Raji (cell line): ENCODE data around the gene CLDN3.
A peak's percentile ranks its signal among the peaks of the same experiment; 100 is the strongest.

Experiments used
- POLR2A ChIP-seq: IDR thresholded peaks from 2 replicates; pipeline ENCODE4 v1.6.1; 2011; ENCODE audit warnings: low read depth, low read length, control low read depth; ENCODE audit not compliant: insufficient read depth

CLDN3 gene

DNA sequence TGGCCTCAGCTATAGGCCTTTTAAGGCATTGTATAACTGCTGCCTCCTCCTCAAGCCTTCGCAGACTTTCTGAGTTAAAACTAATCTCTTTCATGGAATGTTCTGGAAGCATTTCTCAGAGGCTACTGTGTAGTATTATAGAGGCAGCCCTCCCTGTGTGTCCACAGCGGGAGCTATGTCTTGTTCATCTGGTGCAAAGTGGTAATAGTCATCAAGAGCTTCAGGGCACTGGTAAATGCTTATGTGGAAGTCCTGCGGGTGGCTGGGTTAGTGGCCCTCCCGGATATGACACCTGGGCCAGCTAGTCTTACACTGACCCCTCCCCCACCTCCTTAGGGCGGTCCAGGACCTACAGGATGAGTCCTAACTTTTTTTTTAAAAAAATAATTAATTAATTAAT is 29.3 kb downstream of the CLDN3 start:
- TF ChIP-seq POLR2A, result no peak

DNA sequence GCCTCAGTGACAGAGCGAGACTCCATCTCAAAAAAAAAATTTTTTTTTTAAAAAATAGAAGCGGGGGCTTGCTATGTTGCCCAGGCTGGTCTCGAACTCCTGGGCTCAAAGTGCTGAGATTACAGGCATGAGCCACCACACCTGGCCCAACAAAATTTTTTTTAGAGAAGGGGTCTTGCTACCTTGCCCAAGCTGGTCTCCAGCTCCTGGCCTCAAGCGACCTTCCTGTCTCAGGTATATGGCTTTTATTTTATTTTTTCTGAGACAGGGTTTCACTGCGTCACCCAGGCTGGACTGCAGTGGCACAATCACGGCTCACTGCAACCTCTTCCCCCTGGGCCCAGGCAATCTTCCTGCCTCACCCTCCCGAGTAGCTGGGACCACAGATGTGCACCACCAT is 29.9 kb downstream of the CLDN3 start:
- no peak for TF ChIP-seq POLR2A

DNA sequence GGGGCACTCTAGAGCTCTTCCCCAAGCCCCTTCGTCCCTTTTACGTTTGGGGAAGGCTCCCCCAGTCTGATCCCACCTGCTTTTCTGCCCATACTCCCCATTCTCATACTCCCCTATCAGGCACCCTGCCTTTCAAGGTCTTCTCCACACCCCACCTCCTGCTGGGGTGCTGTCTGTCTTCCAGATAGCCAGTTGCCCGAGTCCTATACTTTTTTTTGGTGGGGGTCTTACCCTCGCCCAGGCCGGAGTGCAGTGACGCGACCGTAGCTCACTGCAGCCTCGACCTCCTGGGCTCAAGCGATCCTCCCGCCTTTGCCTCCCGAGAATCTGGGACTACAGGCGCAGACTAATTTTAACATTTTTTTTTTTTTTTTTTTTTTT is 30.7 kb downstream of the CLDN3 start:
- TF ChIP-seq POLR2A, result no peak

DNA sequence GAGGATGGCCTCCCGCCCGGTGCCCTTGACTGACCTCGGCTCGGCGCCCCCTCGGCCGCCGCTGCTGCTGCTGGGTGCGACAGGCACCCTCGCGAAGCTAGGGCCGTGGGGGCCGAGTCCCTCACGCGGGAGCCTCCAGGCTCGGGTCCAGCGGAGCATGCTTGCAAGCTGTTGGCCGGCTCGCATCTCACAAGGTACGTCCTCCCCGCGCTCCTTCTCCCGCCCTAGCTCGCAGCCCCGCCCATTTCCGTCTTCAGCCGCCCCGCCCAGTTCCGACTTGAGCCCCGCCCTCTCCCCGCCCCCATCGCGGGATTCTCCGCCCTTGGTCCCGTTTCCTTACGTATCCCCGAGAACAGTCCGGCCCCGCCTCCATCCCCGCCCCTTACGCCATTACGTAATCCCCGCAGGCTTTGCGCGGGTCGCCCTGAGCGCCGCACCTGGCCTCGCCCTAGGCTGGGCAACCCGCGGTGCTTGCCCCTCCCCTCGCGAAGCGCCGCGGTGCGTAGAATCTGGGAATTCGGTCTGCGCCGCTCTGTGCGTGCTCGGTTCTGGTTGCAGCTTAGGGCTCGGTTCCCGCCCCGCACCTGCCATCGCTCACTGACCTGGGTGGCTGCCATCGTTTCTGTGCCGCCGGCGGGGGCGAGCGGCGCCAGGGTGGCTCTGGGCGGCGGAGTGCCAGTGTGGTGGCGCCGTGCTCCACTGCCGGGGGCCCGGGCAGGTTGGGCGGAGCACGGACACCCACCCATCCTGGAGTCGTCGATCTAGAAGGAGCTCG is 31.3 kb downstream of the CLDN3 start, which contains the start of gene ABHD11:
Gene ABHD11, minus strand, starts transcription at position 191 of the 775 bp plus-strand sequence. Its CDS starts 32 bp downstream, at position 159.
- TF ChIP-seq POLR2A, result peak; percentile 79

DNA sequence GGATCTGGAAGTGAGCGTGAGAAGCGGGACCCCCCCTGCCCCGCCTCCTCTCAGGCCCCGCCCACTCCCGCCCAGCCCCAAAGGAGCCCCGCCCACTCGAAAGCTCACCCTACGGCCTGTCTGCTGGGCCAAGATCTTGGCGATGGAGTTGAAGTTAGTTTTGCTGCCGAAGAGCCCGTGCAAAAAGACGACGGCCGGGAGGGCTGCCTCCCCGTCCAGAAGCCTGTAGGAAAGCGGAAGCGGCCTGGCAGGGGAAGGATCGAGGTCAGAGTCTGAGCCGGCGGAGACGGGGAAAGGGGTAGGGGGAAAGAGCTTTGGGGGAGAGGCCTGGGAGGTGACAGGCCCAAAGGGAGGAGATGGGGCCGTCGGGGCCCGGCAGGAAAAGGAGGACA is 31.9 kb downstream of the CLDN3 start:
- TF ChIP-seq POLR2A, result no peak

DNA sequence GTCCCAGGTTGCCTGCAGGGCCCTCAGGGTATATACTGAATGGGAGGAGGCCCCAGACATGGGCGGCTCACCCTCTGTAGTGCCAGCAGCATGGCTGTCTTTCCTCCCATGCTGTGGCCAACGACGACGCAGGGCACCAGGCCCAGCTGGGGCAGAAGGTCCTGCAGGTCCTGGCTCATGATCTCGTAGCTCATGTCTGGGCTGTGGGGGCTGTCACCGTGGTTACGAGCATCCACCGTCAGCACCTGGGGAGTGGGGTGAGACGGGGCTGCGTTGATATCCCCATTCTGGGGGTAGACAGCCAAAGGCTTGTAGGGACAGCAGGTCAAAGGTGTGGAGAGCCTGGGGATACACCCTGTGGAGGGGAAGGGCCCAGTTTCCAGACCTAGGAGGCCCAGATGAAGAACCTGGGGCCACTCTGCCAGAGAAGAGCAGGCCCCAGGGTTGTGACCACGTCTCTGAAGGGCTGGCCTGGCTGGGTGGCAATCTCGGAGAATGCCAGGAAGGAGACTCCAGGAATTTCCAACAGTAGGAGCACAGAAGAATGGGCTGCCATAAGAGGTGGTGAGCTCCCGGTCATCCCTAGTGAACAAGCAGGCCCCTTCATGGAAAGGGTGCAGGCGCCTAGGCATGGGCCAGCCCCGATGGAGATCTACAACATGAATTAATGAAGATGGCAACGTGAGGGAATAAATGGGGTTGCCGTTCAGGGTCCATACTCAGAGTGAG is 32.4 kb downstream of the CLDN3 start:
- TF ChIP-seq POLR2A, result no peak

DNA sequence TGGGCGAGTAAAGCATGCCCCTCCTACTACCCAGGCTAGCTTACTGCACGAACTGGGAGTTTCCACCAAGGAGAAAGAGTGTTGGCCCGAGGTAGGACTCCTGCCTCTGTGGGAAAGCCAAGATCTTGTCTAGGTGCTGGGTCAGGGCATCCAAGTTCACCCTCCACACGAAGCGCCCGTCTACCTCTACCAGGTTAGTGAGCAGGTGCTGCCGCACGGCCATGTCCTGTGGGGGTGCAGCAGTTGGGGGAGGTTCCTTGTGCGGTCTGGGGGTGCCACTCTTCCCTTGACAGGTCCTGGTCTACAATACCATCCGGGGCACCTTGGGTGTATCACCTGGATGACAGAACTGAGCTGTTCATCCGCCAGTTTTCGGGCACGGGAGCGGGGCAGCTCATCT is 33.2 kb downstream of the CLDN3 start:
- no peak for TF ChIP-seq POLR2A

DNA sequence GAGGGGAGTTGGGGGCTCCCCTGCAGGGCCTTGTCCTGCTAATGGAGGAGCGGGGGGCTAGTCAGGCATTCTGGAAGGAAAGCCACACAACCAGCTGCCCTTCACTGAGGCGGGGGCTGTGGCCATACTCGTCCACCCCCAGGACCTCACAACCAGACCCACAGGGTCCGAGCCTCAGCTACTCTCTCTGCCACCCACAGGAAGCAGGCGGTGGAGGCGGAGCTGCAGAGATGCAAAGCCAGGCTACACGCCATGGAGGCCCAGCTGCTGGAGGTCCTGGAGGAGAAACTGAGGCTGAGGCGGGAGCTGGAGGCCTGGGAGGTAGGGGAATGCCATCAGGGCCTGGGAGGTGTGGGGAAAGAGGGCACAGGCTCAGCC is 34.6 kb downstream of the CLDN3 start:
- TF ChIP-seq POLR2A, result no peak

DNA sequence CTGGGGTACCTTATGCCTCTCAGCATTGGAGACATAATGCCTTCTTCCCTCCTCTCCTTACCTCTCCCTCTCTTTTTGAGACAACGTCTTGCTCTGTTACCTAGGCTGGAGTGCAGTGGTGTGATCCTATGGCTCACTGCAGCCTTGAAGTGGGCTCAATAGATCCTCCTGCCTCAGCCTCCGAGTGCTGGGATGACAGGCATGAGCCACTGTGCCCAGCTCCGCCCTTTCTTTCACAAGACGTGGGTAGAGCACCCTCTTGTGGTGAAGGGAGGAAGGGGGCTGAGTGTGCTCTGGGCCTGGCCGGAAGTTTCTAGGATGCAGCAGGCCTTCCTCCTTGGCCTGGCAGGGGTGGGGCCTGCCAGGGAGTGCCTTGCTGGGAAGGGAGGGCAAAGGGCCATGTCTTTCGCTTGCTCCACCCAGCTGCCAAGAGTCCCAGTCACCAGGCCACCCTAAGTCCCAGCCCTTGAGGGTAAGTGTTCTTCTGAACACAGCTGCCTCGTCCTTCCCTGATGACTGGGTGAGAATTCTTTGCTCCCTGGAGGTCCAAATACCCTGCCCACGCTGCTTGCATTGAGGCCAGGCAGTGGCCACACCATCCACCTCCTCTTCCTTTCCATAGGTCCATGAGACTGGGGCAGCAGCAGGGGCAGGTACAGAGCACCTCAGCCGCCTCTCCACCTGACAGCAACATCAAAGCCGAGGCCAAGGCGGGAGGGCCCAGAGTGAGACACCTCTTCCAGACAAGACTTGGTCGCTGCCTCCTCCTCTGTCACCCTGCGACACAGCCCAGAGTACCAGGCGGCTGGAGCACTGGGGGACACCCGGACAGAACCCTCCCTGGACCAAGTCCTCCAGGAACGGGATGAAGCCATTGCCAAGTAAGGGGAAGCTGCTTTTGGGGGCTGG is 35.2 kb downstream of the CLDN3 start:
- TF ChIP-seq POLR2A, result peak; percentile 50

DNA sequence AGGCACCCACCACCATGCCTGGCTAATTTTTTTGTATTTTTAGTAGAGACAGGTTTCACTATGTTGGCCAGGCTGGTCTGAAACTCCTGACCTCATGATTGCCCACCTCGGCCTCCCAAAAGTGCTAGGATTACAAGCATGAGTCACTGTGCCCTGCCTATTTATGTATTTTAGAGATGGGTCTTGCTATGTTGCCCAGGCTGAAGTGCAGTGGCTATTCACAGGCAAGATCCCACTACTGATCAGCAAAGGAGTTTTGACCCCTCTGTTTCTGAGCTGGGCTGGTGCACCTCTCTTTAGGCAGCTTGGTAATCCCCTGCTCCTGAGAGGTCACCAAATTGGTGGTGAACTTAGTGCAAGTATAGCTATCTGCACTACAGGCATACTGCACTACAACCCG is 37.7 kb downstream of the CLDN3 start:
- no peak for TF ChIP-seq POLR2A

DNA sequence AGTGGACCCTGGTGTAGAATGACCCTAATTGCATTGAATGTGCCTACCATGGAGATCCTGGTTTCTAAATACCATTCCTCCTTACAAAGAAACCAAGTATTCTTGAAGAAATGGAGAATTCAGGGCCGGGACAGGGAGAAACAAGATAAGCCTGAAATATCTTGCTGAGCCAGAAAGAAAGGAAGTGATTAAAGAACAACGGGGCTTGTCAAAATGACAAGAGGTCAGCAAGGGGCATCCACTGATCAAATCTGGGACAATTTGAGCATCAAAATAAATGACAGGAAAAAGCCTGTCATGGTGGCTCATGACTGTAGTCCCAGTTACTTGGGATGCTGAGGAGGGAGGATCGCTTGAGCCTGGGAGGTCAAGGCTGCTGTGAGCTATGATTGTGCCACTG is 39.6 kb downstream of the CLDN3 start:
- no peak for TF ChIP-seq POLR2A

DNA sequence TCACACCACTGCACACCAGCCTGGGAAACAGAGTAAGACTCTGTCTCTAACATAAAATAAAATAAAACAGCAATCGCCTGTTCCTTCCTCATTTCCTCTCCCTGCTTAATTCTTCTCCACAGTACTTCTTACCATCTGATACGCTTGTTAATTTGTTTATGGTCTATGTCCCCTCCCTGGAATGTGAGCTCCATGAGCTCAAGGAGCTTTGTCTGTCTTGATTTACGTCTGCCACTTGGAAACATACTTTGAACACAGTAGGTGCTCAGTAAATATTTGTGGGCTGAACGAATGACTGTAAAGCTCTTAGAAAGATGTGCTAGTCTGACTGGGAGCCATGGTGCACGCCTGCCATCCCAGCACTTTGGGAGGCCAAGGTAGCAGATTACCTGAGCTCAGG is 41.5 kb downstream of the CLDN3 start:
- no peak for TF ChIP-seq POLR2A

DNA sequence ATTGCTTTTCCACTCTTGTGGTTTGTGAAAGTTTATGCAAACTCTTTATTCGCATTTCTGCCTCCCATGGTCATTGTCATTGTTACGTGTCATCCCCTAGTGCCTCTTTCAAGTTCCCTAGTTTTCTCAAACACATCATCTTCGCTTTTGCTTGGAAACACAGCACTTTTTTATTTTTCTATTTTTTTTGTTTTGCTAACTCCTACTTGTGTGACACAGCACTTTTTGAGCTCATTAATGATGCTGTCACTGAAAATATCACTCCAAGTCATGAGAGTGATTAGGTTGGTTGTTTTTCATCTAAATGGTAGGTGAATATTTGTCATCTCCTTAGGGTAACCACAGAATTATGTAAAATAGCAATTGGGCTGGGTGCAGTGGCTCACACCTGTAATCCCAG is 42.1 kb downstream of the CLDN3 start:
- no peak for TF ChIP-seq POLR2A

DNA sequence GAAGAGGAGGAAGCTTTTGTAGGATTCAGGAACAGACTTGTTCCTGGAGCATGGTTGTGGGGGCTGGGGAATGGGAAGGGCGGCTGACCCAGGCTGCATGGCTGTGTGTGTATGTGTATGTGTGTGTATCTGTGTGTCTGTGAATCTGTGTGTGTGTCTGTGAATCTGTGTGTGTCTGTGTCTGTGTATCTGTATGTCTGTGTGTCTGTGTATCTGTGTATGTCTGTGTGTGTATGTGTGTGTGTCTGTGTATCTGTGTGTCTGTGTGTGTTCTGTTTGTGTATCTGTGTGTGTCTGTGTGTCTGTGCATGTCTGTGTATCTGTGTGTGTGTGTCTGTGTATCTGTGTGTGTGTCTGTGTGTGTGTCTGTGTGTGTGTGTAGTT is 44.0 kb downstream of the CLDN3 start:
- no peak for TF ChIP-seq POLR2A

DNA sequence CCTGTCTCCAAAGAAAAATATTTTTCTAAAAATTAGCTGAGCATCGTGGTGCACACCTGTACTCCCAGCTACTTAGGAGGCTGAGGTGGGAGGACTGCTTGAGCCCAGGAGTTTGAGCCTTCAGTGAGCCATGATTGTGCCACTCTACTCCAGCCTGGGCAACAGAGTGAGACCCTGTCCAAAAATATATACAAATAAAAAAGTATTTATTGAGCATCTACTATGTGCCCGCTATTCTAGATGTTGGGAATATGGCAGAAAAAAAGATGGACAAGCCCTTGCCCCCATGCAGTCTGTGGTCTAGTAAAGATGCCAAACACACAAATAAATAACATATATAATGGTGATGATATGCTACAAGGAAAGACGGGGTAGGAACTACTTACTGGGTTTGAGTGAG is 46.3 kb downstream of the CLDN3 start:
- TF ChIP-seq POLR2A, result no peak
